G401 (cell line): Measurements from ENCODE around the gene DLG5. TPM values are rescaled to one million over a fixed set of nuclear protein-coding genes. Genes with fewer than 3 reads are reported as not detected.

Experiments used
- DNase-seq: peaks from one replicate; pipeline ENCODE4 v3.0.0-alpha.2; 2015; ENCODE audit warnings: low spot score
- in situ Hi-C: cut with HindIII; loops from 2 replicates; pipeline ENCODE4 v1.10.0; 2016; ENCODE audit warnings: low sequenced_read_pairs, mixed read lengths
- total RNA-seq: library from RNA; depleted of rRNA; stranded (reverse); fragments of >200 nt; shearing (Covaris generic); gene quantifications from 2 replicates; pipeline ENCODE4 v1.2.3, GENCODE V29; 2014

Gene DLG5
- total RNA-seq, 1 experiment from 2014 or later: 48.7 TPM

GRCh38 chr10:77949167-77949566 lies 22.6 kb upstream of the DLG5 start:
- in situ Hi-C loops: no loop called here
- DNase-seq: peak; percentile 21

DNA sequence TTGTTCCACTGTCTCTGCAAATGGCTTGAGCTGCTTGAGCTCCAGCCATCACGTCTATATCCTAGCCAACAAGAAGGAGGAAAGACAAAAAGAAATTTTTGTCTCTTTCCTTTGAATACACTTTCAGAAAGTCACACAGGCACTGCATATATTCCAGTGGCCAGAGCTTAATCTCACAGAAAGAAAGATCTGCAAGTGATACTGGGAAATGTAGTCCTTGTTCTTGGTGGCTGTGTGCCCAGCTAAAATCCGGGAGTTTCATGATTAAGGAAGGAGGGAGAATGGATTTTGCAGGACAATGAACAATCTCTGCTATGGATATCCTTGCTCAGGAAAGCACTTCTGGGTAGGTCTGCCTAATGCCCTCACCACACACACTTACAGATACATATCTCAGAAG lies 19.5 kb upstream of the DLG5 start:
- in situ Hi-C loops: no loop called here
- DNase-seq: no peak

- no peak for DNase-seq
- in situ Hi-C loops: loop anchor here (5.0 kb wide), 1 partner anchor 57 kb away; no protein-coding TSS in a partner anchor
Measured at GRCh38 chr10:77944519-77944918, 18.0 kb upstream of the DLG5 start.

DNA sequence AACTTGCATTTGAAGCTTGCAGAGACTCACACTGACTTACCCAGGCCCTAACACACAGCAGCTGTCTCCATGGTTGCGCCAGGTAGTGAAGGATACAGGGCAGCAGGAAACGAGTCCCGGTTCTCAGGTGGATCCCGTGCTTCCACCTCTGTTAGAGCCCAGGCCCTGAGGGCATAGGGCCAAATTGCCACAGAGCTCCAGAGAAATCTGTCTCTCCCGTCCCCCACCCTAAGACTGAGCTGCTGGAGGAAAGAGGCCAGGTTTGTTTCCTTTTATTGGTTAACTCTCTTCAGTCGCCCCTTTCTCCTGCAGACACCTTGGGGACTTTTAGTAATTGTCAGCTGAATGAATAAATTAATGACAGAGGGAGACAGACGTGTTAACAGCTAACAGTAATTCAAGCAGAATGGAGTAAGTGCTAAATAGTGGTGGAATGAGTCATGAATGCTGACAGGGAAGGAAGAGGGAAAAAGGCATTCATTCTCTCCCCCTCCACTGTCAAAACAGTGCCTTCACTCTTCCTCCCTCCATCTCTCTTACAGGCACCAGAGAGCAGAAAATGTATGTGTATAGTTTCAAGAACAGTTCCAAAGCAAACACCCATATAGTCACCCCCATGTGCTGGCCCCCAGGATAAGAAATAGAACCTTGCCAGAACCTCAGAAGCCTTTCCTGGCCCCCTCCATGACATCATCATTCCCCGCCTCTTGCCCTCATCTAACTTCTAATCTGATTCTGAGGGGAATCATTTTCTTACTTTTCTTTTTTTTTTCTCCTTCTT lies 16.8 kb upstream of the DLG5 start:
- DNase-seq: peak; percentile 24
- in situ Hi-C loops: loop anchor here (5.0 kb wide), 1 partner anchor 56 kb away; no protein-coding TSS in a partner anchor

DNA sequence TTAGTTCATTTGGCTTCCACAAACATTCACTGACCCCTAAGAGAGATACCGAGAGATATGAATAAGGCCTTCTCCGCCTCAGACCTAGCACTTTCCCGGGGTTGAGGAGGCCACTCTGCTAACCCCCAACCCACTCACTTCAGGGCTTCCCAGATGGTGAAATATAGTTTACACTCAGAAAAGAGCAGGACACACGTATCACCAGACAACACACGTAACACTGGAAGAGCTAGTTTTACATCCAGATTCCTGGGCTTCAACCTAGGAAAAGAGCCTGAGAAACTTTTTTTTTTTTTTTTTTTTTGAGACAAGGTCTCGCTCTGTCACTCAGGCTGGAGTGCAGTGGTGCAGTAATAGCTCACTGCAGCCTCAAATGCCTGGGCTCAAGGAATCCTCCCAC lies 15.2 kb upstream of the DLG5 start:
- in situ Hi-C loops: loop anchor here (5.0 kb wide), 1 partner anchor 54 kb away; no protein-coding TSS in a partner anchor
- DNase-seq: no peak

DNA sequence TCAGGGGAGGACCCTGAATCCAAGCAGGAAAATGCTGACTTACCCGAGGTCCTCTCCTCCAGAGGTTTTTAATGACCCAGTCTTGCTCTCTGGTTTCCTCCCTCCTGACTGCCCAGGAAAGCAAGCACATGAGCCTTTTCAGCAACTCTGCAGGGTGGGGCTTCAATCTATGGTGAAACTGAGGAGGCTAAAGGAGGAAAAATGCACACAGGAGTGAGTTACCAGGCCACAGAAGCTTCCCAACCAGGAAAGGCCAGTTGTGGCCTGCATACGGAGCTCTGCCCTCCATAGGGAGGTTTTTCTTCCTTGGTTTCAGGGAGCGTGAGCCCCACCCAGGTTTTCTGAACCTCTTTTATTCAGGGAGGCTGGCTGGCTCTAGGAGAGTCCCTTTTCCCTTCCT lies 14.1 kb upstream of the DLG5 start:
- in situ Hi-C loops: loop anchor here (5.0 kb wide), 1 partner anchor 53 kb away; no protein-coding TSS in a partner anchor
- no peak for DNase-seq

DNA sequence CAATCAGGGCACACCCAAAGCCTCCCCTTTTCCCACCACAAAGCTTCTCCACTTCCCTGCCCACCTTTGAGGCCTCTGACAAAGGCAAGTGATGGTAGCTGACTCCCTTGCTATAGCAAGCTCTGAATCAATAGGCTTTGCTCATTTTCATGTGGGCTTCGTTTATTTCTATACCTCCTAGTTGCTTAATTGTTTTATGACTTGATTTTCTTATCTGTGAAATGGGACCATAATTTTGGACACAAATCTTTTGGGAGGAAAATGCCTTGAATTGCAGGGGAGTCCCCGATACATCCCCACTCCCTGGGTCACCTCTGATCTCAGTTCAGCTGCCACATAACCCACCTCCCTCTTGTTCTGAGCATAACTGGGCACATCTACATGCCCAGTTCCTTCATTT lies 13.7 kb upstream of the DLG5 start:
- in situ Hi-C loops: loop anchor here (5.0 kb wide), 1 partner anchor 53 kb away; no protein-coding TSS in a partner anchor
- no peak for DNase-seq

DNA sequence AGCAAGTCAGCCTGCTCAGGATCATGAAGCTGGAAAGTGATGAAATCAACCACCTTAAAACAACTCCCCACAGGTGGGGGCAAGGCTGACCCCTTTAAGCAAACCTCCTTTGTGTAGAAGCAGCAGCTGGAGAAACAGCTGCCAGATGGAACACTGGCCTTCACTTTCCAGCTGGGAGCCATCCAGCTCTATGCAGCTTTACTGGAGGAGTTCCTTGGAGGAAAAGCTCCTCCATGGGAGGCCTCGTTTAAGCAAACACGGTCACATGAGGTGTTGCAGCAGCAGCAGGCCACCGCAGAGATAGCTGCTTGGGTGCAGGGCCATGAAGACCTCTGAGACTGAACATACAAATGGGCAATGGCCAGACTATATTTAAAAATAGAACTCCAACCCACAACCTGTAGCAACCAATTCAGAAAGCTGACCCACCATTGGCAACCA lies 13.0 kb upstream of the DLG5 start:
- DNase-seq: no peak
- in situ Hi-C loops: loop anchor here (5.0 kb wide), 1 partner anchor 52 kb away; no protein-coding TSS in a partner anchor

DNA sequence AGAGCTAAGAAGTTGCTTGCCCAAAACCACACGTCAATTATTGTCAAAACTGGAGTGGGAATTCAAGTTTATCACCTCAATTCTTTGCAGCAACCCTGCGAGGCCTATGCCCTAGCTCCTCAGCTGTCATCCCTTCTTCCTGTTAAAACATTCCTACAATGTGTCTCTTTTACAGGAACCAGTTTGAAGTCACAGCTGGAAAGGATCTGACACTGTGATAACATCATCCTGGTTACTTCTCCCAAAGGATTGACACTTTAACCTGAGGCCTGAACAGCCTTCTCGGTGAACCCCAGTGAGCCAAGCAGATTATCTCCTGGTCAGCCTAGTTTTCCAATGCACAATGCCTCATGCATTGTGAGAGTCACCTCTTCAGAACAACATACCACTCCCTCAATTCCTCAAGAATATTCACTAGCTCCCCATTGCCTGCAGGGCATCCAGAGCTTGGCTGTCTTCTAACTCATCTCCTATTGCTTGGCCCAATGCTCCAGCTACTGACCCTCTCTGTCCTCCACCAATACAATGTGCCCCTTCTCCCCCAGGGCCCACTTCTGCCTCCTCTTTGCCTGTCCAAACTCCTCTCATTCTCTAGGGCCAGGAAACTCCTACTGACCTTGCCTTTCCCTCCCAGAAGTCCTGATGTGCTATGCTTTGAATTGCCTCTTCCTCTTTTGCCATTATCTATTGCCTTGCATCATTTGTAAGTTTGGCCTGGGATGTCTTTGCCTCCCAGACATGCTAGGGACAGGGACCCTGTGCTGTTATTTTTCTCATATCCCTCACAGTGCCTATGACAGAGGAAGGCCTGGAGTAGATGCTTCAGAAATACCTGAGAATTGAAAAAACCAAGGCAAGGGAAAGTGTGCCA lies 10.4 kb upstream of the DLG5 start:
- DNase-seq: no peak
- in situ Hi-C loops: no loop called here

GRCh38 chr10:77932016-77932715 lies 5.6 kb upstream of the DLG5 start:
- in situ Hi-C loops: no loop called here
- no peak for DNase-seq

DNA sequence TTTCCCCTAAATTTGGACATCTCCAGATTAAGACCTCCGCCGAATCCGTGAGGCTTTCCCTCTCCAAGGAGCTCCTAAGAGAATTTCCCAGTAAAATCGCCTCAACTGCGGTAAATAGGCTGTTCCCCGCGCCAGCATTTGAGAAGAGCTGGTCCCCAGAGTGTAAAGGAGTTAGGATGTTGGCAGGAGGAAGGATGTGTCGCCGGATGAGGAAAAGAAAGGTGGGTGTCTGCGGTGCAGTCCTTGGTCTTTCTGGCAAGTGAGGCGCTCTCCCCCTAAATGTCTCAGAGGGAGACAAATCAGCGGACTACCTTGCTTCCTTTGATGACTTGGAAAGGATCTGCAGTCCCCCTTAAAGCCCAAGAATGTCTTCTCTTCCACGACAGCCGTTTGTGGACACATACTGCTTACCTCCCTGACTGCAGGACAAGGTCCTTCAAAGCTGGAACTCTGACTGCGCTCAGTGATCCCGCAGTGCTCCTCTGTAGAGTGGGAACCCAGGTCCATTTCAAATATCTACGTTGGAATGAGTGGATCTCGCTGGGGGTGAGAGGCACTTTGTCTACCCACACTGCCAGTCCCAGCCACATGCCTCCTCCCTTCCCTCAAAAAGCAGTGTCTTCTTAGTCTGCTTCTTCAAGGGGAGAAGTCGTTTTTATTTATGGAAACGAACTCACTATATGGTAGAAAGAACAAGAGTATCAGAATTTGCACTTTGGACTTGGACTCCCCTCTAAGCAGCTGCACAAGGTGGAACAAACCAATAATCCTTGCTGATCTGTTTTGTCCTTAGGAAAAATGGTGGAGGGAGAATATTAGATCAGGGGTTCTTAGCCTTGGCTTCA lies 1.1 kb upstream of the DLG5 start:
- in situ Hi-C loops: no loop called here
- peak; percentile 50 for DNase-seq

DNA sequence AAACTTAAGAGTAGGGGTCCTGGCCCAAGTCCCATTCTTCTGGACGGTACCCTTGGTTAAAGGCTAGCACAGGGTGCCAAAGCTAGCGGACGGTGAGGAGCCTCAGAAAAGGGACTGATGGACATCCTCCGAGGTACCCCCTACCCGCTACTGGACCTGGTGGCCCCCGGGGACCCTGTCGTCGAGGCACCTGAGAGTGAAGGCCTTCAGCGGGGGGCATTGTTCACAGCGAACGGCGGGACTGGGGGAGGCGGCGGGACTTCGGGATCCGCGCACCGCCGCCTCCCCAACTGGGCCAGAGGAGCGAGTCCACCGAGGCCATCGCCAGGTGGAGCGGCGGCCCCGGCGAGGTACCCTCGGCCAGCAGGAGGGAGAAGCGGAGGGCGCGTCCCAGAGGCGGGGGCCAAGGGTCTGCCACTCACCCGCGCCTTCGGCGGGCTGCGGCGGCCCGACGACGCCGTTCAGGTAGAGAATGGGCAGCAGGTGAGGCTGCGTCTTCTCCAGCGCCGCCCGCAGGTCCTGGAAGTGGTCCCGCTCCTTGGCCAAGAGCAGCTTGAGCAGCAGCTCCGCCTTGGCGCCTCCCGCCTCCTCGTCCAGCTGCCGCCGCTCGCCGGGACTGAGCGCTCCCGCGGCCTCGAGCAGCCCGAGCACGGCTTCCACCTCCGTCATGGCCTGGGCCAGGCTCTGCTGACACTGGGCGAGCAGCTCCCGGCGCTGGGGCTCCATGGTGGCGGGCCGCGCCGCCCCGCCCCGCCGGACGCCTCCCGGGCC lies 575 bp downstream of the DLG5 start:
- in situ Hi-C loops: no loop called here
- peak; percentile 68 for DNase-seq

GRCh38 chr10:77925410-77925794 lies 1.2 kb downstream of the DLG5 start:
- in situ Hi-C loops: no loop called here
- DNase-seq: peak; percentile 57

- in situ Hi-C loops: no loop called here
- DNase-seq: no peak
Measured at GRCh38 chr10:77922566-77923179, 3.9 kb downstream of the DLG5 start.

DNA sequence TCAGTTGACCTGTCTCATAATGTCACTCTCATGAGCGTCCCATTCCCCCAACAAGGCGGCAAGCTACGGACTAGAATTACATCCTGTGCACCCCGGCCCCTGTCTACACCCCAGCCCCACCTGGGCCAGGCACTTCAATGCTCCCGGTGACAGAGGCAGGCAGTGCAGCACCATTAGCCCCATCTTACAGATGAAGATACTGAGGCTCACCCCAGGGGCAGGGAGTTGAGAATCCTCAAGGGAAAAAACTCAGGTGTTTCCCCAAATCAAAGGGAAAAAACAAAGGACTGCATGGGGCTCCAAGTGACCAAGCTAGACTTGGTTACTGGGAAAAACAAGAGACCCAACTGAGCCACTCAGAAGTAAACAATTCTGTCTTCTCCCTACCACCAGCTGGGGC lies 4.5 kb downstream of the DLG5 start:
- DNase-seq: no peak
- in situ Hi-C loops: no loop called here

GRCh38 chr10:77921395-77921794 lies 5.2 kb downstream of the DLG5 start:
- in situ Hi-C loops: no loop called here

GRCh38 chr10:77920495-77920894 lies 6.1 kb downstream of the DLG5 start:
- in situ Hi-C loops: no loop called here
- DNase-seq: no peak

More at GRCh38 chr10:77921395-77921794, 5.2 kb downstream of the DLG5 start:
- no peak for DNase-seq
